Epithelial cell of esophagus (primary cell): ENCODE results near the gene UBE2G2.

Experiments used
- DNase-seq: peaks from one replicate; pipeline ENCODE4 v3.0.0; 2010; ENCODE audit warnings: low read depth
- H3K4me3 ChIP-seq: 2 replicates; pipeline ENCODE4 v1.5.1; 2011; ENCODE audit warnings: mild to moderate bottlenecking, low read length, control low read depth
- CTCF ChIP-seq: IDR thresholded peaks from 2 replicates; pipeline ENCODE4 v1.5.1; 2011; ENCODE audit warnings: low read depth, mild to moderate bottlenecking, low read length, control low read depth, inconsistent platforms; ENCODE audit not compliant: insufficient read depth; ENCODE audit errors: missing control alignments

The UBE2G2 gene

GRCh38 chr21:44795342-44795741, 6.3 kb downstream of the UBE2G2 start:
- no peak overlapping the region for H3K4me3 ChIP-seq
- peak; percentile 62 for DNase-seq
- TF ChIP-seq CTCF: no peak

GRCh38 chr21:44793592-44794374, 7.8 kb downstream of the UBE2G2 start:
- TF ChIP-seq CTCF: no peak
- DNase-seq: peak; percentile 16
- no peak overlapping the region for H3K4me3 ChIP-seq

- TF ChIP-seq CTCF: peak; percentile 72
- DNase-seq: peak; percentile 68
- H3K4me3 ChIP-seq: no peak overlapping the region
Observed at GRCh38 chr21:44792702-44793591, 8.7 kb downstream of the UBE2G2 start.

DNA sequence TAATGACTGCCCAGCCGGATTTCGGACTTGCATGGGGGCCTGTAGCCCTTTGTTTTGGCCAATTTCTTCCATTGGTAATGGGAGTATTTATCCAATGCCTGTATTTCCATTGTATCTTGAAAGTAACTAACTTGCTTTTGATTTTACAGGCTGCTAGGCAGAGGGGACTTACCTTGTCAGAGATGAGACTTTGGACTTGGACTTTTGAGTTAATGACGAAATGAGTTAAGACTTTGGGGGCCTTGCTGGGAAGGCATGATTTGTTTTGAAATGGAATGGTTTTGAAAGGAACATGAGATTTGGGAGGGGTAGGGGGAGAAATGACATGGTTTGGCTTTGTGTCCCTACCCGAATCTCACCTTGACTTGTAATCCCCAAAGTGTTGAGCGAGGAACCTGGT, 9.6 kb downstream of the UBE2G2 start:
- no peak overlapping the region for H3K4me3 ChIP-seq
- no peak for TF ChIP-seq CTCF
- no peak for DNase-seq

DNA sequence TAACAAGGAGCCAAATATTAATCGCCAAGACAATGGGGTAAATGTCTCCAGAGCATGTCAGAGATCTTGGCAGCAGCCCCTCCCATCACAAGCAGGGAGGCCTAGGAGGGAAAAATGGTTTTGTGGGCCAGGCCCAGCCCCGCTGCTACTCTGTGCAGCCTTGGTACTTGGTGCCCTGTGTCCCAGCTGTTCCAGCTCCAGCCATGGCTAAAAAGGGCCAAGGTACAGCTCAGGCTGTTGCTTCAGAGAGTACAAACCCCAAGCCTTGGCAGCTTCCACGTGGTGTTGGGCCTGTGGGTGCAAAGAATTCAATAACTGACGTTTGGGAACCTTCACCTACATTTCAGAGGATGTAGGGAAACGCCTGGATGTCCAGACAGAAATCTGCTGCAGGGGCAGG, 10.4 kb downstream of the UBE2G2 start:
- DNase-seq: no peak
- no peak for TF ChIP-seq CTCF
- no peak overlapping the region for H3K4me3 ChIP-seq

GRCh38 chr21:44790368-44790767, 11.3 kb downstream of the UBE2G2 start:
- no peak for DNase-seq
- TF ChIP-seq CTCF: no peak
- H3K4me3 ChIP-seq: no peak overlapping the region
